HTR-8/SVneo (cell line): Measurements from ENCODE around the gene GPR171.
"Not testable (repeated sequence)": the region's sequence is repeated elsewhere in the genome, so short reads cannot be mapped to it uniquely, and the experiment has no call there.

Source experiments
- DNase-seq: peaks from one replicate; pipeline ENCODE4 v3.0.0; 2011; ENCODE audit warnings: low spot score, mixed read lengths; ENCODE audit not compliant: insufficient read length
- FAIRE-seq: peaks from 2 replicates; lab custom pipeline; 2011; peaks lifted over from hg19 to GRCh38; lab: Jason Lieb, UNC

GPR171 gene

GRCh38 chr3:151182349-151183079 lies 20.5 kb downstream of the GPR171 start:
- FAIRE-seq (no peak), DNase-seq (no peak)

- no peak for FAIRE-seq
- DNase-seq, result no peak
Measured at GRCh38 chr3:151178208-151178845, 24.7 kb downstream of the GPR171 start.

- FAIRE-seq, result no peak
Measured at GRCh38 chr3:151175952-151176351, 27.1 kb downstream of the GPR171 start.

GRCh38 chr3:151174351-151174750 lies 28.7 kb downstream of the GPR171 start:
- FAIRE-seq (no peak), DNase-seq (no peak)

More at GRCh38 chr3:151175952-151176351, 27.1 kb downstream of the GPR171 start:
- no peak for DNase-seq

GRCh38 chr3:151171145-151171757 lies 31.8 kb downstream of the GPR171 start:
- DNase-seq, result no peak
- no peak for FAIRE-seq

GRCh38 chr3:151169948-151170679 lies 32.9 kb downstream of the GPR171 start:
- not testable (repeated sequence) for DNase-seq, FAIRE-seq

GRCh38 chr3:151169262-151169947 lies 33.6 kb downstream of the GPR171 start:
- DNase-seq, result no peak

GRCh38 chr3:151168269-151169094 lies 34.5 kb downstream of the GPR171 start:
- FAIRE-seq (no peak), DNase-seq (peak; percentile 59)

More at GRCh38 chr3:151169262-151169947, 33.6 kb downstream of the GPR171 start:
- no peak for FAIRE-seq

GRCh38 chr3:151166161-151166560 lies 36.9 kb downstream of the GPR171 start:
- DNase-seq (no peak), FAIRE-seq (no peak)

- DNase-seq (no peak), FAIRE-seq (no peak)
Measured at GRCh38 chr3:151165226-151165625, 37.8 kb downstream of the GPR171 start.

GRCh38 chr3:151159806-151160205 lies 43.2 kb downstream of the GPR171 start:
- DNase-seq, result no peak
- FAIRE-seq, result no peak

- DNase-seq (peak; percentile 59), FAIRE-seq (no peak)
Measured at GRCh38 chr3:151156618-151157216, 46.3 kb downstream of the GPR171 start.

- no peak for DNase-seq
- no peak for FAIRE-seq
Measured at GRCh38 chr3:151155409-151156128, 47.4 kb downstream of the GPR171 start.

GRCh38 chr3:151154566-151154965 lies 48.5 kb downstream of the GPR171 start:
- DNase-seq, result no peak
- no peak for FAIRE-seq

- FAIRE-seq, result no peak
- DNase-seq, result no peak
Measured at GRCh38 chr3:151152455-151153079, 50.4 kb downstream of the GPR171 start.
